IMR-90 (cell line): Measurements from ENCODE around the gene EIF2B5. TPM values are rescaled to one million over a fixed set of nuclear protein-coding genes. Genes with fewer than 3 reads are reported as not detected.

ENCODE experiments used
- ATAC-seq: fragments of 200-7000 bp; cut with Tn5 transposase; 2 replicates; pipeline ENCODE4 v1.9.1; 2020; ENCODE audit warnings: low read depth, mild to moderate bottlenecking, moderate library complexity
- BruUV-seq: library from RNA; stranded (reverse); fragments of 400-500 nt; replicated peaks from 2 replicates; lab custom pipeline; 2021; lab: Mats Ljungman, UMichigan
- CTCF ChIA-PET: fragments of 300-600 bp; formaldehyde crosslinking; extraction: SDS; loops from one replicate; lab custom pipeline; 2021; ENCODE audit warnings: antibody characterized with exemption; lab: Yijun Ruan, JAX
- POLR2A ChIA-PET: fragments of 300-600 bp; sonication (Branson Sonifier 250); formaldehyde crosslinking; loops from one replicate; lab custom pipeline; 2022; ENCODE audit warnings: antibody characterized with exemption; ENCODE audit not compliant: unreplicated experiment; lab: Charles Lee
- DNase-seq: peaks from one replicate; pipeline ENCODE4 v3.0.0; 2013
- H2AFZ ChIP-seq: replicated peaks from 2 replicates; pipeline ENCODE3; 2013; ENCODE audit warnings: low read length, mild to moderate bottlenecking; ENCODE audit not compliant: poor library complexity
- H2AK5ac ChIP-seq: 2 replicates; pipeline ENCODE4 v1.6.1; 2013; ENCODE audit warnings: low read depth, low read length, inconsistent platforms
- H2AK9ac ChIP-seq: replicated peaks from 2 replicates; pipeline ENCODE3; 2013; ENCODE audit warnings: mild to moderate bottlenecking, low read depth, low read length, moderate library complexity; ENCODE audit not compliant: poor library complexity
- H2BK120ac ChIP-seq: 2 replicates; pipeline ENCODE4 v1.6.1; 2013; ENCODE audit warnings: low read depth, low read length, inconsistent platforms
- H2BK15ac ChIP-seq: 3 replicates; pipeline ENCODE4 v1.6.1; 2013; ENCODE audit warnings: low read depth, low read length, inconsistent platforms
- H2BK20ac ChIP-seq: 2 replicates; pipeline ENCODE4 v1.6.1; 2013; ENCODE audit warnings: low read depth, mild to moderate bottlenecking, inconsistent platforms, low read length, moderate library complexity
- H2BK5ac ChIP-seq: 2 replicates; pipeline ENCODE4 v1.6.1; 2013; ENCODE audit warnings: mild to moderate bottlenecking, low read depth, low read length, inconsistent platforms; ENCODE audit not compliant: poor library complexity, severe bottlenecking
- H3K14ac ChIP-seq: replicated peaks from 2 replicates; pipeline ENCODE4 v1.6.1; 2013; ENCODE audit warnings: low read depth, low read length, inconsistent platforms
- H3K18ac ChIP-seq: 2 replicates; pipeline ENCODE4 v1.6.1; 2013; ENCODE audit warnings: low read depth, low read length, control low read depth
- H3K23ac ChIP-seq: 2 replicates; pipeline ENCODE4 v1.6.1; 2013; ENCODE audit warnings: low read depth, low read length, inconsistent platforms
- H3K27ac ChIP-seq: 2 replicates; pipeline ENCODE4 v1.5.1; 2013; ENCODE audit warnings: mild to moderate bottlenecking, control low read depth, low read length; ENCODE audit not compliant: insufficient read depth
- H3K27me3 ChIP-seq: 2 replicates; pipeline ENCODE4 v1.6.1; 2013; ENCODE audit warnings: low read length; ENCODE audit not compliant: control insufficient read depth, insufficient read depth
- H3K36me3 ChIP-seq: 2 replicates; pipeline ENCODE4 v1.6.1; 2013; ENCODE audit warnings: low read length, mixed read lengths; ENCODE audit not compliant: control insufficient read depth, insufficient read depth
- H3K4ac ChIP-seq: 2 replicates; pipeline ENCODE4 v1.6.1; 2013; ENCODE audit warnings: low read depth, low read length, inconsistent platforms
- H3K4me1 ChIP-seq: 2 replicates; pipeline ENCODE4 v1.6.1; 2013; ENCODE audit warnings: low read length, mixed read lengths; ENCODE audit not compliant: control insufficient read depth, insufficient read depth
- H3K4me2 ChIP-seq: 2 replicates; pipeline ENCODE4 v1.6.1; 2013; ENCODE audit warnings: low read depth, mild to moderate bottlenecking, control low read depth, low read length, moderate library complexity
- H3K4me3 ChIP-seq: 2 replicates; pipeline ENCODE4 v1.5.1; 2013; ENCODE audit warnings: low read depth, mild to moderate bottlenecking, control low read depth, low read length, moderate library complexity; ENCODE audit not compliant: insufficient read depth
- H3K56ac ChIP-seq: 2 replicates; pipeline ENCODE4 v1.6.1; 2013; ENCODE audit warnings: low read length, inconsistent platforms; ENCODE audit not compliant: insufficient read depth; ENCODE audit errors: extremely low read depth
- H3K79me1 ChIP-seq, 2 experiments: 2 replicates each; pipeline ENCODE4 v1.6.1; 2013; ENCODE audit warnings: low read length in 2 of 2, inconsistent platforms in 1 of 2, low read depth in 1 of 2
- H3K9ac ChIP-seq: 2 replicates; pipeline ENCODE4 v1.6.1; 2013; ENCODE audit warnings: low read depth, low read length, control low read depth
- H3K9me1 ChIP-seq: 2 replicates; pipeline ENCODE4 v1.6.1; 2013; ENCODE audit warnings: low read length, inconsistent platforms; ENCODE audit not compliant: insufficient read depth
- H3K9me3 ChIP-seq: 2 replicates; pipeline ENCODE4 v1.6.1; 2013; ENCODE audit warnings: low read length; ENCODE audit not compliant: control insufficient read depth, insufficient read depth
- H4K20me1 ChIP-seq: 2 replicates; pipeline ENCODE4 v1.6.1; 2013; ENCODE audit warnings: low read length, inconsistent platforms; ENCODE audit not compliant: insufficient read depth
- H4K5ac ChIP-seq: 2 replicates; pipeline ENCODE4 v1.6.1; 2013; ENCODE audit warnings: mild to moderate bottlenecking, low read depth, low read length, control low read depth
- H4K8ac ChIP-seq, 2 experiments: 2 replicates each; pipeline ENCODE4 v1.6.1; 2013; ENCODE audit warnings: low read depth in 2 of 2, low read length in 2 of 2, control low read depth in 1 of 2, inconsistent platforms in 1 of 2
- H4K91ac ChIP-seq: 2 replicates; pipeline ENCODE4 v1.6.1; 2013; ENCODE audit warnings: low read depth, low read length, inconsistent platforms; ENCODE audit not compliant: insufficient read depth
- FOS ChIP-seq: fragments of 150-350 bp; IDR thresholded peaks from 2 replicates; pipeline ENCODE4 v1.6.1; 2016; ENCODE audit warnings: low read depth, low read length
- SMC3 ChIP-seq: fragments of 150-350 bp; IDR thresholded peaks from 2 replicates; pipeline ENCODE4 v1.6.1; 2016; ENCODE audit warnings: low read depth, mild to moderate bottlenecking, antibody characterized with exemption, low read length, moderate library complexity
- WGBS, 2 experiments: methylation state at CpG; one replicate each; pipeline versions ENCODE4 v1.1.5 to v1.1.7; 2013; ENCODE audit warnings: missing lambda C conversion rate in 2 of 2; ENCODE audit not compliant: insufficient read length in 1 of 2; ENCODE audit errors: extremely low coverage in 2 of 2; 5-methylcytosine and 5-hydroxymethylcytosine counted together
- dilution Hi-C: fragments of 300-500 bp; cut with HindIII; formaldehyde crosslinking; loops from one replicate; pipeline ENCODE4 v1.14.3; 2018; ENCODE audit warnings: low sequenced_read_pairs; ENCODE audit not compliant: unreplicated experiment
- in situ Hi-C: fragments of 300-500 bp; cut with MboI; formaldehyde crosslinking; loops from 3 replicates; pipeline ENCODE4 v1.14.3; 2019; ENCODE audit warnings: low sequenced_read_pairs, inconsistent platforms, mixed read lengths
- intact Hi-C: fragments of 100-400 bp; cut with micrococcal nuclease; formaldehyde crosslinking; loops from 2 replicates; pipeline ENCODE4 v1.10.0; 2022
- polyA plus RNA-seq, 3 experiments: library from polyadenylated mRNA; depleted of rRNA; stranded (reverse); fragments of >200 nt; gene quantifications; 2 replicates each; pipeline ENCODE4 v1.2.3, GENCODE V29; 2012; ENCODE audit warnings: low replicate concordance in 1 of 3
- total RNA-seq: library from RNA; depleted of rRNA; stranded (reverse); fragments of >200 nt; gene quantifications from 2 replicates; pipeline ENCODE4 v1.2.3, GENCODE V29; 2012

The EIF2B5 gene
- total and polyA plus RNA-seq, 2 of the 4 experiments (the other 2 are of a cell fraction) = 31.7 to 37.6 TPM

DNA sequence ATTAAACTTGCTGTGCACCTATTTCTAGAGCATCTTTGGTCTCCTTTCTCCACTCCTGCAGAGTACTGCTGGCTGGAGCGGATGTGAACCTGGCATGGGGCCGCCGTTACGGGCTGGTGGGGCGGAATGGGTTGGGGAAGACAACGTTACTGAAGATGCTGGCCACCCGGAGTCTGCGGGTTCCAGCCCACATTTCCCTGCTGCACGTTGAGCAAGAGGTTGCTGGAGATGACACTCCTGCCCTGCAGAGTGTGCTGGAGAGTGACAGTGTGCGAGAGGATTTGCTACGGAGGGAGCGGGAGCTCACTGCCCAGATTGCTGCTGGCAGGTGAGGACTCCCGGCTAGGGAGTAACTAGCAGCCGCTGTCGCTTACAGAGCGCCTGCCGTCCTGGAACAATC, 52.9 kb downstream of the EIF2B5 start:
- Histone ChIP-seq H2AFZ (no peak overlapping the region), H2BK5ac (no peak overlapping the region), H4K91ac (no peak overlapping the region), H3K4me3 (no peak overlapping the region), H3K14ac (no peak overlapping the region), H3K56ac (no peak overlapping the region), H3K27ac (no peak overlapping the region), H2BK15ac (no peak overlapping the region), H3K9ac (no peak overlapping the region), H3K4ac (no peak overlapping the region), H3K79me1 (peaks cover 30 to 44% of the 10 kb centered on the region in 2 experiments), H3K27me3 (no peaks in the 10 kb centered on the region), H3K23ac (no peak overlapping the region), H2AK9ac (no peak overlapping the region), H4K8ac (no peak overlapping the region), H3K9me3 (no peaks in the 10 kb centered on the region), H3K4me2 (no peak overlapping the region), H4K20me1 (peaks cover 19% of the 10 kb centered on the region; the same call in 1 of the 2 replicates), H2BK20ac (no peak overlapping the region), H3K36me3 (peaks cover 60% of the 10 kb centered on the region), H2BK120ac (no peak overlapping the region), H4K5ac (no peak overlapping the region), H2AK5ac (no peak overlapping the region), H3K4me1 (peaks cover 3% of the 10 kb centered on the region; the same call in 1 of the 2 replicates), H3K18ac (no peak overlapping the region), H3K9me1 (0 out of 2 replicates have a peak, but pooled peaks cover 8% of the 10 kb centered on the region)
- POLR2A ChIA-PET = no interaction called here
- no peak for DNase-seq
- in situ Hi-C loops (no loop called here), intact Hi-C loops (no loop called here), dilution Hi-C loops (no loop called here)
- CTCF ChIA-PET = no interaction called here
- ATAC-seq = no peak
- 86% methylated on average over 8 of the region's 17 CpGs; no CpG with 5 or more reads in 1 of the 2 experiments for WGBS, 2 experiments
- TF ChIP-seq SMC3 (no peak), FOS (no peak)
- BruUV-seq = TSS peak; percentile 8
